Chondrocyte (in vitro differentiated cells): Measurements from ENCODE around the gene RBM4B. TPM values are rescaled to one million over a fixed set of nuclear protein-coding genes. Genes with fewer than 3 reads are reported as not detected.

Source experiments
- DNase-seq: peaks from one replicate; pipeline ENCODE4 v3.0.0; 2021; ENCODE audit warnings: mixed read lengths, low spot score
- H3K27ac Mint-ChIP-seq: one replicate; pipeline ENCODE4 v1.8.0; 2021; ENCODE audit warnings: mild to moderate bottlenecking, moderate library complexity, mixed read lengths; ENCODE audit not compliant: unreplicated experiment
- H3K27me3 Mint-ChIP-seq: 2 replicates; pipeline ENCODE4 v1.8.0; 2021; ENCODE audit warnings: low read depth, mixed read lengths
- H3K36me3 Mint-ChIP-seq: 2 replicates; pipeline ENCODE4 v1.8.0; 2021; ENCODE audit warnings: low read depth, mixed read lengths
- H3K4me1 Mint-ChIP-seq: 2 replicates; pipeline ENCODE4 v1.8.0; 2021; ENCODE audit warnings: low read depth, mild to moderate bottlenecking, mixed read lengths
- H3K4me3 Mint-ChIP-seq: one replicate; pipeline ENCODE4 v1.8.0; 2021; ENCODE audit warnings: mild to moderate bottlenecking, moderate library complexity, mixed read lengths; ENCODE audit not compliant: unreplicated experiment
- H3K9me3 Mint-ChIP-seq: 2 replicates; pipeline ENCODE4 v1.8.0; 2021; ENCODE audit warnings: low read depth, mixed read lengths
- total RNA-seq: library from RNA; stranded (reverse); gene quantifications from 3 replicates; pipeline ENCODE4 v1.2.1, GENCODE V29; 2021
- TF ChIP-seq, protein P1 (sequence below): fragments of 200-600 bp; sonication (generic); IDR thresholded peaks from 2 replicates; pipeline ENCODE4 v1.5.0; 2021; ENCODE audit warnings: antibody characterized with exemption, mild to moderate bottlenecking, moderate library complexity

RBM4B gene
- total RNA-seq, 1 donor from 2014 or later = 19.6 TPM

DNA sequence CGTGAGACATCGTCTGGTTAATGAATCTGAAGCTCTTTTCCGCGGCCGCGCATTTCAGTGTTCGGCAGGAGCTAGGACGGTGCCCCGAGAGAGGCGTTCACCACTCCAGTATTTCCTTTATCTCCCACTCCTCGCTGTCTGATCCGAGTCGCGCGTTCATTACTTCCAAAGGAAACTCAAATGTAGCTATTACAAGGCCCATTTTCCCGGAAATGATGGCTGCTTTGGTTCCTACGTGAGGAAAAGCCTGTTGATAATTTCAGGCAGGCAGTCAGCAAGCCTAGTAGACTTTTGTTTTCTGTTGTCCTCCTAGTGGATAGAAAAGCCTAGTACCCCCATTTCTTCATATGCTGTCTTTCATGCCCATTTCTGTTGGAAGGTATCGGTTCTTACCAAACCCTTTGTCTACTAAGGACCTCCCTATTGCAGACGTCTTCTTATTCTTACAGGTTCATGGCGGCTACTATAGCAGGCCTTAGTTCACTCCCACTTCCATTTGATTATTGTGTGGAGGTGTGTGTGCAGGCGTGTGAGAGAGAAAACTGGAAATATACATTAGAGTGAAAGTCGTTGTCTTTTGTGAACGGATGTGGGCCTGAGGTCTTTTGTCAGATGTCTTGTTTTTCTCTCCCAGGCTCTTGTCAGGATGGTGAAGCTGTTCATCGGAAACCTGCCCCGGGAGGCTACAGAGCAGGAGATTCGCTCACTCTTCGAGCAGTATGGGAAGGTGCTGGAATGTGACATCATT lies 38.4 kb downstream of the RBM4B start:
- peak overlapping the region; percentile 99 for H3K27ac Mint-ChIP-seq
- H3K9me3 Mint-ChIP-seq = no peaks in the 10 kb centered on the region
- TF ChIP-seq, protein P1, sequence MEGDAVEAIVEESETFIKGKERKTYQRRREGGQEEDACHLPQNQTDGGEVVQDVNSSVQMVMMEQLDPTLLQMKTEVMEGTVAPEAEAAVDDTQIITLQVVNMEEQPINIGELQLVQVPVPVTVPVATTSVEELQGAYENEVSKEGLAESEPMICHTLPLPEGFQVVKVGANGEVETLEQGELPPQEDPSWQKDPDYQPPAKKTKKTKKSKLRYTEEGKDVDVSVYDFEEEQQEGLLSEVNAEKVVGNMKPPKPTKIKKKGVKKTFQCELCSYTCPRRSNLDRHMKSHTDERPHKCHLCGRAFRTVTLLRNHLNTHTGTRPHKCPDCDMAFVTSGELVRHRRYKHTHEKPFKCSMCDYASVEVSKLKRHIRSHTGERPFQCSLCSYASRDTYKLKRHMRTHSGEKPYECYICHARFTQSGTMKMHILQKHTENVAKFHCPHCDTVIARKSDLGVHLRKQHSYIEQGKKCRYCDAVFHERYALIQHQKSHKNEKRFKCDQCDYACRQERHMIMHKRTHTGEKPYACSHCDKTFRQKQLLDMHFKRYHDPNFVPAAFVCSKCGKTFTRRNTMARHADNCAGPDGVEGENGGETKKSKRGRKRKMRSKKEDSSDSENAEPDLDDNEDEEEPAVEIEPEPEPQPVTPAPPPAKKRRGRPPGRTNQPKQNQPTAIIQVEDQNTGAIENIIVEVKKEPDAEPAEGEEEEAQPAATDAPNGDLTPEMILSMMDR = peak; percentile 51
- peaks cover 69% of the 10 kb centered on the region for H3K4me1 Mint-ChIP-seq
- no peak for DNase-seq
- H3K27me3 Mint-ChIP-seq = no peaks in the 10 kb centered on the region
- H3K36me3 Mint-ChIP-seq = peaks cover 30% of the 10 kb centered on the region
- peak overlapping the region; percentile 93 for H3K4me3 Mint-ChIP-seq

DNA sequence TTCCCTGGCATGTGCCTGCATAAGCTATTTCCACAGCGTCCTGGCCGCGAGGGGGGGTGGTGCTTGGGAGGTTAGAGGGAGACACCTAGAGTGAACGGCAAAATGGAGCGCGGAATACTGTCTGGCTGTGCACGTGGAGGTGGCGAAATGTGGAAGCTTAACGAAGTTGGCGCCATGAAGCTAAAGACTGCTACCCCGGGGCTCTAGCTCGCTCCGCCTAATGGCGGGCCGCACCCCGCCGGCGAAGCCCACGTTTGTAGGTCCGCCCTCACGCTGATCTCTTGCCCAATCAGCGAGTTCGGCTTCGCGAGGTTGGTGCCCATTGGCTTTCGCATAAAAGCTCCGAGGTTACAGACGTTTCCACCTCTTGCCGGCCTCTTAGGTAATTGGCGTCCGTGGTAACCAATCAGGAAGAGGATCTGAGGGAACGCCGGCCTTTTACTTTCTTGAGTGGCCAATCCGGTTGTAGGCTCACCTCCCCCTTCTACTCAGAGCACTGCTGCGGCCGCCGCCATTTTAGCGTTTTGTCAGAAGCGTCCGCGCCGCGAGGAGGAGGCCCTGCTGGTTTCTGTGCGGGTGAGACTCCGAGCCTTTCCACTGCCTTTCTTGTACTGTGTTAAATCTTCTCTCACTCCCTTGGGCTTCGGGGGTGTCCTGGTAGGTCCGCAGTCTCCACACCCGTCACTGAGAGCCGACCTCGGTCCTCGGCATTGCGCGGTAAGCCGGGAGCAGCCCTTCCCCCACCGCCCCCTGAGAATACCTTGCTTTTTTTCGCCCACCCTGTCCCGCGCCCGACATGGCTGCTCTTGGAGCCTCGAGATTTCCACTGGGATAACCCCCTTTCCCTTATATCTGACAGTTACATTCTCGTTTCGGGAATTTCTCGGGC lies 39.3 kb downstream of the RBM4B start, which contains the start of gene RBM4:
Gene RBM4, plus strand, starts transcription at position 527 of the 889 bp plus-strand sequence. CDS start 1,009 bp downstream, outside the sequence.
- Mint-ChIP-seq H3K27ac (peak within 1 kb of the TSS; percentile 99), H3K27me3 (no peaks in the 10 kb centered on the region), H3K36me3 (peaks cover 26% of the 10 kb centered on the region), H3K4me3 (peak within 1 kb of the TSS; percentile 93), H3K4me1 (peaks cover 60% of the 10 kb centered on the region), H3K9me3 (no peaks in the 10 kb centered on the region)
- TF ChIP-seq, protein P1 = peak; percentile 52
- peak; percentile 98 for DNase-seq

DNA sequence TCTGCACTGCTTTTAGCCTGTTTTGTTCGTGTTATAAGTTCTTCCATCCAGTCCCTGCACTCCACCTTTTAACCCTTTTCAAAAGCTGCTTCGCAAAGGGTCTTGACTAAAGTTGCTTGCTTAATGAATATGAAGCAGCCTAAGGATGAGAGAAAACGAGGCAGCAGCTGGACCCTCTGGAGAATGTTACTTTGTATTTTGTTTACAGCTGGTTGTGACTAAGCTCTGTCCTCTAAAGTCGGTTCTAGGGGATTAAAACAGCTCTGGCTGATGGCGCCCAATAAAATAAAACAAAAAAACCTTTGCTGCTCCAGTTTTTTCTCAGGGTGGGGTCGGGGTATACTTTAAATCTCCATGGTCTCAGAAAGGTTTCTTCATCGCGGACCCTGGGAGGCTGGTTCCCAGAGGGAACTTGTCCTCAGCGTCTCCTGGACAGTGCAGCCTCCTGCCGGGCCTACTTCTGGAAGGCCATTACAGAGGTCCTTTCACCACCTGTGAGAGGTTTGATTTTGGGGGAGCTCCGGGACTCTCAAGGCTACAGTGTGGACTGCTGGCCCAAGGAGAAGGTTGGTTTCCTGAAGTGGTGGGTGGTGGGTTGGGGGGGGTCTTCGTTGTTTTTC lies 40.0 kb downstream of the RBM4B start:
- TF ChIP-seq, protein P1 = no peak
- peaks cover 53% of the 10 kb centered on the region for H3K4me1 Mint-ChIP-seq
- peak overlapping the region; percentile 76 for H3K4me3 Mint-ChIP-seq
- DNase-seq = no peak
- H3K36me3 Mint-ChIP-seq = peaks cover 19% of the 10 kb centered on the region
- no peaks in the 10 kb centered on the region for H3K9me3 Mint-ChIP-seq
- H3K27ac Mint-ChIP-seq = peak overlapping the region; percentile 94
- H3K27me3 Mint-ChIP-seq = no peaks in the 10 kb centered on the region

DNA sequence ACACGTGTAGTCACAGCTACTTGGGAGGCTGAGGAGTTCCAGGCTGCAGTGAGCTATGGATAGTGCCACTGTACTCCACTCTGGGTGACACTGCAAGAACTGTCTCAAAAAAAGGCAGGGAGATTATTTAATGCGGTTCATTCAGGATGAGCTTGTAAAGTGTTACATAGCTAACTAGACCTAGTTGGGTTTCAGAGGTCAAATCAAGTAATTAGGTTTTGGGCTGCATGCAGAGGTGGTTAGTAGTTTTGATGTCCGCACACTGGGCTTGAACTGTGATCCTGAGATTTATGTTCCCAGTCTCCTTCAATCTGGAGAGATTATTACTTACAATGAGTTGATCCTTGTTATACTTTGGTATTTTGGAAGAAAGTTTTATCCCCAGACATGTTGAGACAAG lies 41.3 kb downstream of the RBM4B start:
- H3K27me3 Mint-ChIP-seq = no peaks in the 10 kb centered on the region
- no peak for DNase-seq
- no peak overlapping the region for H3K4me3 Mint-ChIP-seq
- TF ChIP-seq, protein P1 = no peak
- H3K27ac Mint-ChIP-seq = peak overlapping the region; percentile 49
- peaks cover 14% of the 10 kb centered on the region for H3K36me3 Mint-ChIP-seq
- H3K9me3 Mint-ChIP-seq = no peaks in the 10 kb centered on the region
- peaks cover 40% of the 10 kb centered on the region for H3K4me1 Mint-ChIP-seq

DNA sequence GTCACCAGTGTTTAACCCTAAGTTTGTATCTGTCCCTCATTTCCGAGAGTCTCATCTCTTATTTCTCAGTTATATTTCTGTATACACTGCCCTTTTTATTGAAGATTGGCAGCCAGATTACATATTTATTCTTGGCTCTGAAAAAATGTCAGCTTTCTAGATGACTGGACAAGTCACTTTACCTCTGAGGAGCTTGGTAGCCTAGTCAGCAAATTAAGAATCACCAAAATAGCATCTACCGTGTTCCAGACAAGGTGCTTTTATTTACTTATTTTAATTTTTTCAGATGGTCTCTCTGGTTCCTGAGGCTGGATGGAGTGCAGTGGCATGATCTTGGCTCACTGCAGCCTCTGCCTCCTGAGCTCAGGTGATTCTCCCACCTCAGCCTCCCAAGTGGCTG lies 44.7 kb downstream of the RBM4B start:
- peaks cover 20% of the 10 kb centered on the region for H3K36me3 Mint-ChIP-seq
- no peaks in the 10 kb centered on the region for H3K27me3 Mint-ChIP-seq
- TF ChIP-seq, protein P1 = no peak
- no peak overlapping the region for H3K4me3 Mint-ChIP-seq
- H3K27ac Mint-ChIP-seq = no peak overlapping the region
- no peak for DNase-seq
- H3K9me3 Mint-ChIP-seq = no peaks in the 10 kb centered on the region
- H3K4me1 Mint-ChIP-seq = peaks cover 15% of the 10 kb centered on the region
